HG03139 (cell line): ENCODE measurements around the gene SBF1.
"Not testable (repeated sequence)": the region's sequence is repeated elsewhere in the genome, so short reads cannot be mapped to it uniquely, and the experiment has no call there.

ENCODE experiments used
- ATAC-seq: cut with Tn5 transposase; IDR thresholded peaks from one replicate; pipeline ENCODE4 v1.9.1; 2021; ENCODE audit not compliant: unreplicated experiment

SBF1 gene, protein sequence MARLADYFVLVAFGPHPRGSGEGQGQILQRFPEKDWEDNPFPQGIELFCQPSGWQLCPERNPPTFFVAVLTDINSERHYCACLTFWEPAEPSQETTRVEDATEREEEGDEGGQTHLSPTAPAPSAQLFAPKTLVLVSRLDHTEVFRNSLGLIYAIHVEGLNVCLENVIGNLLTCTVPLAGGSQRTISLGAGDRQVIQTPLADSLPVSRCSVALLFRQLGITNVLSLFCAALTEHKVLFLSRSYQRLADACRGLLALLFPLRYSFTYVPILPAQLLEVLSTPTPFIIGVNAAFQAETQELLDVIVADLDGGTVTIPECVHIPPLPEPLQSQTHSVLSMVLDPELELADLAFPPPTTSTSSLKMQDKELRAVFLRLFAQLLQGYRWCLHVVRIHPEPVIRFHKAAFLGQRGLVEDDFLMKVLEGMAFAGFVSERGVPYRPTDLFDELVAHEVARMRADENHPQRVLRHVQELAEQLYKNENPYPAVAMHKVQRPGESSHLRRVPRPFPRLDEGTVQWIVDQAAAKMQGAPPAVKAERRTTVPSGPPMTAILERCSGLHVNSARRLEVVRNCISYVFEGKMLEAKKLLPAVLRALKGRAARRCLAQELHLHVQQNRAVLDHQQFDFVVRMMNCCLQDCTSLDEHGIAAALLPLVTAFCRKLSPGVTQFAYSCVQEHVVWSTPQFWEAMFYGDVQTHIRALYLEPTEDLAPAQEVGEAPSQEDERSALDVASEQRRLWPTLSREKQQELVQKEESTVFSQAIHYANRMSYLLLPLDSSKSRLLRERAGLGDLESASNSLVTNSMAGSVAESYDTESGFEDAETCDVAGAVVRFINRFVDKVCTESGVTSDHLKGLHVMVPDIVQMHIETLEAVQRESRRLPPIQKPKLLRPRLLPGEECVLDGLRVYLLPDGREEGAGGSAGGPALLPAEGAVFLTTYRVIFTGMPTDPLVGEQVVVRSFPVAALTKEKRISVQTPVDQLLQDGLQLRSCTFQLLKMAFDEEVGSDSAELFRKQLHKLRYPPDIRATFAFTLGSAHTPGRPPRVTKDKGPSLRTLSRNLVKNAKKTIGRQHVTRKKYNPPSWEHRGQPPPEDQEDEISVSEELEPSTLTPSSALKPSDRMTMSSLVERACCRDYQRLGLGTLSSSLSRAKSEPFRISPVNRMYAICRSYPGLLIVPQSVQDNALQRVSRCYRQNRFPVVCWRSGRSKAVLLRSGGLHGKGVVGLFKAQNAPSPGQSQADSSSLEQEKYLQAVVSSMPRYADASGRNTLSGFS (N-terminal part only)

DNA sequence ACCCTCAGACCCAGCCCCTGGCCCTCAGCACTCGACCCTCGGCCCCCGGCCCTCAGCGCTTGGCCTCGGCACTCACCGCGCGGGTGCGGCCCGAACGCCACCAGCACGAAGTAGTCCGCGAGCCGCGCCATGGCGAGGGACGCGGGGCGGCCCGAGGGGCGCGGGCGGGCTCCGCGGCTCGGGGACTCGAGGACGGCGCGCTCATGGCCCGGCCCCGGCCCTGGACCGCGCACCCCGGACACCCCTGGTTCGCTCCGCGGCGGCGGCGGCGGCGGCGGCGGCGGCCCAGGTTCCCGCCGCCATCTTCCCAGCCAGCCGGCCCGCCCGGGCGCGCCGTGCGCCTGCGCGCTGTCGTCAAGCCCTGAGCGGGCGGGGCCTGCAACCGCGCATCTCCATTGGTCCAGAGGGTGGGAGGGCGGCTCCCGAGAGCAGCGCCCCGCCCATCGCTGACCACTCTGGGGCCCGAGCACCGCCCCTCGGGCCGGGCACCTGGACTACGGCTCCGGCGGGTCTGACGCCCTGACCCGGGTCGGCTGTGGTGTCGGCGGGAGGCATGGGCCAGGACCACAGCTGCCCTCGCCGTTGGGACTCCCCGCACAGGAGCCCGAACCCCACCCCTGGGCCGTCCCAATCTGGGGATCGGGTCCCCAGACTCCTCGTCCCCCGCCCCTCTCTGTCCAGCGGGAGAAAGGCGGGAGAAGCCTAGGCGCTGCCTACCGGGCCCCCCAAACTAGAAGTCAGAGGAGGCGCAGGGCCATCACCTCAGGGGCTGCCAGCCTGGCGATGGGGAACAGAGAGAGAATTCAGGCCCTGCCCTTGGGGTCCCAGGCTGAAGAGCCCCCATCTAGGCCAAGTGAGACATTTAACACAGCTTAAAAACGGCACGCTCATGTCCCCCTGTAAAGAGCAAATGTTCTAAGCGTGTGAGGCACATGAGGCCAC is at the start of gene SBF1:
Gene SBF1 (minus strand): TSS at position 326 of the 942 bp plus-strand sequence. CDS start 195 bp downstream, at position 131.
- peak; percentile 62 for ATAC-seq

DNA sequence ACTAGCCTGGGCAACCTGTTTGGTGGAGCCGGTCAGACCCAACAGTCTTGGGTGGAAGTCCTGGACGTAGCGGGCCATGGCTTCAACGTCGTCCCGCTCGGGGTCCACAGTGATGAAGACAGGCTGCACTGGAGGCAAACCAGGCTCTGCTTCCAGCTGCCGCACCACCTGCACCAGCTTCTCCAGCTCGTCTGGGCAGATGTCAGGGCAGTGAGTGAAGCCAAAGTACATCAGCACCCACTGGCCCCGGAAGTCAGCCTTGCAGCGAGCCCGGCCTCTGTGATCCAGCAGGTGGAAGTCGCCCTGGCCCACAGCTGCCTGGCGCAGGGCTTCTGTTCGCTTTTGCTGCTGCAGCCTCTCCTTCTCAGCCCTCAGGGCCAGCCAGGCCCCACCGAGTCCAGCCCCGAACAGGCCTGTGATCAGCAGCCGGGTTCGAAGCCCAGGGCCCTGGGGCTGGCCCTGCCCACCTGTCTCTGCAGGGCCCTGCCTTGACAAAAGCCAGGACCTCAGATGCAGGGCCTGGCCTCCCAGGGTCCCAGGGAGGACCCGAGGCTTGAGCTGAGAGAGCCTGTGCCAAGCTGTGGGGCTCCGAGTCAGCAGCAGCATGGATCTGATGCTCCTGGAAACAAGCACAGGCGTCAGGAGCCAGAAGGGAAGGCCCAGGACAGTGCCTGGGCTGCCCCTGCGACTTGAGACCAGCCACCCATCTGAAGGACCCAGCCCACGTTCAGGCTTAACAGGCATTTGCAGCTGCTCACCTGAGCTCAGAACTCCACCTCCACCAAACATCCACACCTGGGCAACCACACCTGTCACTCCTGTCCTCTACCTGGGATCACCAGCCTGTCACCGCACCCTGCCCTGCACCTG is 49.2 kb upstream of the SBF1 start:
- no peak for ATAC-seq

DNA sequence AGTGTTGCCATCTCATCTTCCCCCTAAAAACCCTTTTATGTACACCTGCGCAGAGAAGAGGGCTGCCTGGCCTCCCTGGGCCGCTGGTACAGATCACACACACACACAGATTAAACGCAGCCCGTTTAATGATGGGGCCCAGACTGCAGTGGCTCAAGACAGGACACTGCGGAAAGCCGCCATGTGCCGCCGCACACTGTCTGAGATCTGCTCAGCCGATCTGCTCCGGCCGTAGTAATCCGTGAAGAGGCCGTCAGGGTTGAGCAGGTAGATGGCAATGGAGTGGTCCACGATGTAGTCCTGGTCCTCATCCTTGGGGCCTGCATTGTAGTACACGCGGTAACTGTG is 48.6 kb upstream of the SBF1 start:
- ATAC-seq, result no peak

DNA sequence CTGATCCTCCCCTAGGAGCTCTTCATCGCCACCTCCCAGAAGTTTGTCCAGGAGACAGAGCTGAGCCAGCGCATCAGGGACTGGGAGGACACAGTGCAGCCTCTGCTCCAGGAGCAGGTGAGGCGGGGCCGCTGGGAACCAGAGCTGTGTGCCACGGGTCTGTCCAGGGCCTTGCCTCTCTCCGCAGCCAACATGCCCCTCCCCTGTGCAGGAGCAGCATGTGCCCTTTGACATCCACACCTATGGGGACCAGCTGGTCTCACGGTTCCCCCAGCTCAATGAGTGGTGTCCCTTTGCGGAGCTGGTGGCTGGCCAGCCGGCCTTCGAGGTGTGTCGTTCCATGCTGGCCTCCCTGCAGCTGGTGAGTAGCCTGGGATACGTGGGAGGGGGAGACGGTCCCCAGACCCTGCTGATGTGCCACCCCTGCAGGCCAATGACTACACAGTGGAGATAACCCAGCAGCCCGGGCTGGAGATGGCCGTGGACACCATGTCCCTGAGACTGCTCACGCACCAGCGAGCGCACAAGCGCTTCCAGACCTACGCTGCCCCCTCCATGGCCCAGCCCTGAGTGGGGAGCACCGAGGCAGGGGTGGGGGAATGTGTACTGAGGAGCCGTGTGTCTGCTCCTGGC is 48.1 kb upstream of the SBF1 start:
- no peak for ATAC-seq

DNA sequence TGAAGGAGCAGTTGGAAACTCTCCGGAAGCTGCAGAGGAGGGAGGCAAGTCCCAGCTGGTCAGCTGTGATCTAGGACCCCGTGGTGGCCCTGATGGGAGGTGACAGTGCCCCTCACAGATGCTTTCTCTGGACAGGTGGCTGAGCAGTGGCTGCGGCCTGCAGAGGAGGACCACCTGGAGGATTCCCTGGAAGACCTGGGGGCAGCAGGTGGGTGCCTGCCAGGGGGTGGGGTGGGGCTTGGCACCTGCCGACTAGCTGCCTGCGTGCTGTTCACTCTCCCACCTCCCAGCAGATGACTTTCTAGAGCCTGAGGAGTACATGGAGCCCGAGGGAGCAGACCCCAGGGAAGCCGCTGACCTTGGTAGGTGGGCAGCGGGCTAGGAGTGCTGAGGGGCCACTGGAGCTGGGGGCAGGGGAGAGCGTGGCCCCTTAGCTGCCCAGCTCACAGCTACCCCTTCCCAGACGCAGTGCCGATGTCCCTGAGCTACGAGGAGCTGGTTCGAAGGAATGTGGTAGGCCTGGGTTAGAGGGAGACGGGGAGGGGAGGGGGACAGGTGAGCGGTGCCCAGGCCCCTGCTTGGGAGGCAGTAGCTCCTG is 47.5 kb upstream of the SBF1 start:
- no peak for ATAC-seq

DNA sequence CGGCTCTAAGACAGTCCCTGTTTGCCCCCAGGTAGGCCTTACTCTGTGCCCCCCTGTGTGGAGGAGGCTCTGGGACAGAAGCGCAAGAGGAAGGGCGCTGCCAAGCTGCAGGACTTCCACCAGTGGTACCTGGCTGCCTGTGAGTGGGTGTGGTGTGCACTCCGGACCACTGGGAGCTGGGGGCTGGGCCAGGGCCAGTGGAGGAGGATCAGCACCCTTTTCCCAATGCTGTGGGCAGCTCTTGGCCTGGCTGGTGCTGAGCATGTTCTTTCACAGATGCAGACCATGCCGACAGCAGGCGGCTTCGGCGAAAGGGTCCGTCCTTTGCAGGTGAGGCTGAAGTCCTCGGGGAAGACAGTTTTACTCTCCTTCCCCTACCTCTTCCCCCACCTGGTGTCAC is 46.9 kb upstream of the SBF1 start:
- ATAC-seq, result no peak

DNA sequence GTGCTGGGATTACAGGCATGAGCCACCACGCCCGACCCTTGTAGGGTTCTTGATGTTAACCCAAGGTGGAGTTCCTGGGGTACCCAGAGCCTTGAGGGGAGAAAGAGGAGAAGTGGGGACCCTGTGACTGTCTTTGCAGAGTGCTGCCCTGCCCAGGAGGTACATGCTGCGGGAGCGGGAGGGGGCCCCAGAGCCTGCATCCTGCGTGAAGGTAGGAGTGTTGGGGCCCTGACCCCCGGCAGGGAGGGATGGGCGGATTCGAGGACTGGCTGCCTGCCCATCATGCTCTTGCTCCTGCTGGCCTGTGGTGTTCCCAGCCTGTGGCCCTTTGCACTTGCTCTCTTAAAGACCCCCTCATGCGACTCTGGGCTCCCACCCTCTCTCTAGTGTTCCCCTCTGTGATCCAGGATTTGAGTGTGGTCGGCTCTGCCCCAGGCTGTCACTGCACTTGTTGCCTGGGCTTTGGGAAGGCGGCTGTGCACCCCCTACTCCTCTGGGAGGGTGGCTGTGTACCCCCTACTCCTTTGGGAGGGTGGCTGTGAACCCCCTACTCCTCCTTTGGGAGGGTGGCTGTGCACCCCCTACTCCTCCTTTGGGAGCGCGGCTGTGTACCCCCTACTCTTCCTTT is 46.1 kb upstream of the SBF1 start:
- ATAC-seq, result no peak

DNA sequence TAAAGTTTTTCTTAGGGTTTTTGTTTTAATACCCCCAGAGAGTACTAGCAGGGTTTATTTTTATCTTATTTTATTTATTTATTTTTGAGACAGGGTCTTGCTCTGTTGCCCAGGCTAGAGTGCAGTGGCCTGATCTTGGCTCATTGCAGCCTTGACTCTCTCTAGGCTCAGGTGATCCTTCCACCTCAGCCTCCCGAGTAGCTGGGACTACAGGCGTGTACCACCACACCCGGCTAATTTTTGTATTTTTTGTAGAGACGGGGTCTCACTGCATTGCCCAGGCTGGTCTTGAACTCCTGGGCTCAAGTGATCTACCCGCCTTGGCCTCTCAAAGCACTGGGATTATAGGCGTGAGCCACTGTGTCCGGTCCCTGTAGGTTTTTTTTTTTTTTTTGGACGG is 45.3 kb upstream of the SBF1 start:
- not testable (repeated sequence) for ATAC-seq

DNA sequence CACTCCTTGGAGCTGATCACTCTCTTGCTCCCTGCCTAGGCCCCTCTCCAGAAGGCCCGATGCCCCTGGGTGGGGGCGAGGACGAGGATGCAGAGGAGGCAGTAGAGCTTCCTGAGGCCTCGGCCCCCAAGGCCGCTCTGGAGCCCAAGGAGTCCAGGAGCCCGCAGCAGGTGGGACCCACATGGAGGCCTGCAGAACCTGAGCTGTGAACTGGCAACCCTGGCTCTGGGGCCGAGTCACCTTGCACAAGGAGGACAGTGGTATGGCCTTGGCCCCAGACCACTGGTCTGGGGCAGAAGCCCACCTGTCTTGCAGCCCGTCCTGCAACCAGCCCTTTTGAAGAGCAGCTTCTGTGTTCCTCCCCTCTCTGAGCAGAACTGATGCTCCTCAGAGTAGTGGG is 44.3 kb upstream of the SBF1 start:
- no peak for ATAC-seq

DNA sequence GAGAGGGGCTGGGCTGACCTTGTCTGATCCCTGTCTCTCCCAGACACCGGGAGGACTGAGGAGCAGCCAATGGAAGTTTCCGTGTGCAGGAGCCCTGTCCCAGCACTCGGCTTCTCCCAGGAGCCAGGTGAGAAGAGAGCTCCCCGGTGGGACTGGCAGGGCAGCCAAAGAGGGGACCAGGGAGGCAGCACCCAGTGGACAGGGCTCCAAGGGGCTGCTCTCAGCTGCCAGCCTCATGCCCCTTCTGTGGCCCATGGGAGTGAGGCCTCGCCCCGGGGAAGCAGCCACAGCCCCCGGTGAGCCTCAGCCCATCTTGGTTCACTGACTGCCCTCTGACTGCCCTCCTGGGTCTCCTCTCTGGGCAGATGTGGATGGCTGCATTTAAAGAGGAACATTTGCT is 43.8 kb upstream of the SBF1 start:
- ATAC-seq, result no peak

DNA sequence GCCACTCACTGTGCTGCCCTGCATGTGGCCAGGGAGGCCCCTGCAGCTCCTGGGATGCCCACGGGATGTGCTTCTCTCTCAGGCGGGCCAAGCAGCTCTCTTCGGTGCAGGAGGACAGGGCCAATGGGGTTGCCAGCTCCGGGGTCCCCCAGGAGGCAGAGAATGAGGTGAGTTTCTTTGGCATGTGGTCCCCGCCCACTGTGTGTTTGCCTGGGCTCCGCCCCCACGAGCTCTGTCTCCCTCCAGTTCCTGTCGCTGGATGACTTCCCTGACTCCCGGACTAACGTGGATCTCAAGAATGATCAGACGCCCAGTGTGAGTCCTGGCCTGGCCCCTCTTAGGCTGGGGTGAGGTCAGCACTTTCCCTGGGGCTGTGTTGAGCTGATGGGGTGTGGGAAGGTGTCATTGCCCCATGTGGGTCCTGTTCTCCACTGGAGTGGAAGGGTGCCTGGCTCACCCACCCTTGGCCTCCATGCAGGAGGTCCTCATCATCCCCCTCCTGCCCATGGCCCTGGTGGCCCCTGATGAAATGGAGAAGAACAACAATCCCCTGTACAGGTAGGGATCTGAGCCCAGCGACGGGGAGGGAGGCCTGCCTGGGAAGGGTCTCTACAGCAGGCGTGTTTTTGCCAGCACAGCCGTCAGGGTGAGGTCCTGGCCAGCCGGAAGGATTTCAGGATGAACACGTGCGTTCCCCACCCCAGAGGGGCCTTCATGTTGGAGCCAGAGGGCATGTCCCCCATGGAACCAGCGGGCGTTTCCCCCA is 42.8 kb upstream of the SBF1 start:
- no peak for ATAC-seq

DNA sequence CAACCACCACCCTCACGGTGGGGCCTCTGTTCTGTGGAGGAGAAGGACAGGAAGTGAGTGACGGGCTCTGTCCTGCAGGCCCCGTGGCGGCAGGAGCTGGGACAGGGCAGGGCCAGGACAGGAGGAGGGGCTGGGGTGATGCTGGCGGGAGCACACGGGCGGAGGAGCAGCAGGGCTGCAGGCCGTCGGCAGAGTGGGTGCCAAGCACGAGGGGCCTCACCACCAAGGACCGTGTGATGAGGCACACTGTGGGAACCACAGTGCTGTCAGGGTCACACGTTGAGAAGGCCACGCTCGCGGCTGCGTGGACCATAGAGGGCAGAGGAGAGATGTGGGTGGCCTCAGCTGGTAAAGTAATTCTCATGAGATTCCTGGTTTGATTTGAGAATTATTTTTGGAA is 42.1 kb upstream of the SBF1 start:
- ATAC-seq, result no peak

DNA sequence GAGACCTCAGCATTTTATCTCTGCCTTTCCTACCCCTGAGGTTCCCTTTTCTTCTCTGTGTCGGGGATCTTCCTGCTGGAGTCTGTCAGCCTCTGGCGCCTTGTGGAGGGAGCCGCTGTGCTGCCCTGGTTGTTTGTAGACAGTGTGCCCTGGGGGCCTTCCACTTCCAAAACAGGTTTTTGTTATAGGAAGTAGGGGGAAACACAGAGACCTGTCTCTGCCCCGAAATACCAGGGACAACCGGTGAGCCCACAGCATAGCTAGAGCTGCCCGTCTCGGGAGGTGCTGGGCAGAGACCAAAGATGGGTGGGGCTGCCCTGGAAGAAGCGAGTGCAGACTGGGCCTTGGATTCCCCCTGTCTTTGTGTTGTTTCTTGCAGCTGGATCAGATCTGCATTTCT is 41.2 kb upstream of the SBF1 start:
- ATAC-seq, result no peak

DNA sequence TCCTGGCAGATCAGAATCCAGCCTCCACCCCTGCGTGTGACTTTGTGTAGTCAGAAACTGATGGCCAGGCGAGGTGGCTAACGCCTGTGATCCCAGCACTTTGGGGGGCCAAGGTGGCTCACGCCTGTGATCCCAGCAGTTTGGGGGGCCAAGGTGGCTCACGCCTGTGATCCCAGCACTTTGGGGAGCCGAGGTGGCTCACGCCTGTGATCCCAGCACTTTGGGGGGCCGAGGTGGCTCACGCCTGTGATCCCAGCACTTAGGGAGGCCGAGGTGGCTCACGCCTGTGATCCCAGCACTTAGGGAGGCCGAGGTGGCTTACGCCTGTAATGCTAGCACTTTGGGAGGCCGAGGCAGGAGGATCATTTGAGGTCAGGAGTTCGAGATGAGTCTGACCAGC is 38.3 kb upstream of the SBF1 start:
- ATAC-seq, result no peak

DNA sequence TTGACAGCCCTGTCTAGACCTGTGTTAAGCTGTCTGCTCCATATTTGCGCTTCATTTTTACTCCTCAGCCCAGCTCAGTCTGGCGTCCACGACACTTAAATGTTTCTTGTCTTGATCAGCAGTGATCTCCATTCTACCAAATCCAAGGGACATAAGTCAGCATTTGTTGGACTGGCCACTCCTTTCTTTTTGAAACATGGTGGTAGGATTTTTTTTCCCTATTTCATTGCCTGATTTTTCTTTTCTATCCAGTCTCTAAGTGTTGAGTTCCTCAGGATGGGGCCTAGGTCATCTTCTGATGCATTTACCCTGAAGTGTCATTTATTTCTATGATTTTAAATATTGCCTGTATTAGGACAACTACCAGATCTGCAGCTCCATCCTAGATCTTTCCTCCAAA is 34.1 kb upstream of the SBF1 start:
- no peak for ATAC-seq

DNA sequence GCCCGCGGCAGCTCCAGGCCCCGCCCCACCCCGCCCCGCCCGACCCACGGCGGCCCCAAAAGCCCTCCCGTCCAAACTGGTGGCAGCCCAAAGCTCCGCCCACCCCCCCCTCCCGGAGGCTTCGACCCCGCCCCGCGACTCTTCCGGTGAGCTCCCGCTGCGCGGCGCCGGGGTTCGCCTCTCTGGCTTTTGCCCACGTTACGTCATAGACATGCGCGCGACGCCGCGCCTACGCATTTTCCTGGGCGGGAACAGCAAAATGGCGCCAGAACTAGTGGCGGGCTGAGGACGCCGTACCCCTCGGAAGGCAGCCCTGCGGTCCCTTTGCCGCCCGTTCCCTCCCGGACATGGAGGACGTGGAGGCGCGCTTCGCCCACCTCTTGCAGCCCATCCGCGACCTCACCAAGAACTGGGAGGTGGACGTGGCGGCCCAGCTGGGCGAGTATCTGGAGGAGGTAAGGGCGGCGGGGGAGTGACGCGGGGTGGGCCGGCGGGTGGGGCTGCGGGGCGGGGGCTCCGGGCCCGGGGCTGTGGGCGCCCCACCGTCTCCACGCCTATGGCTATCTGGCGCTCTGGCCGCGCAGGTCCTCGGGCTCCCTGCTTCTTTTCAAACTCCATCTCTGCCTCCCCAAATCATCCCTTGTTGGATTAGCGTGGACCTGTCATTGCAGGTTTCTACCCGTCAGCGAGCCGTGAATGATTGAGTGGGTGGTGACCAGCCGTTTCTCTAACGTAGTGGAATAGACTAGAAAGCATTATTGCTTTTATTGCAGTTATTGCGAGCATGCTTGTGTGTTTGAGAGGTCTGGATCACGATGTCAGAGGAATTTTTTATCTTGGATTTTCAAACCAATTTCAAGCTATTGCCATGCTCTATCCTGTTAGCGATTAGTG is 33.4 kb upstream of the SBF1 start, which contains the start of gene NCAPH2:
Gene NCAPH2 (plus strand): TSS at position 234 of the 894 bp plus-strand sequence. CDS start 114 bp downstream, at position 348.
- peak; percentile 52 for ATAC-seq
